Stimulated activated CD4-positive, alpha-beta T cell treated with anti-CD3 and anti-CD28 coated beads, TNF-alpha, amount 100 ng/mL, for 24 hours (primary cell): ENCODE measurements around the gene THAP6.
"Not testable (repeated sequence)": the region's sequence is repeated elsewhere in the genome, so short reads cannot be mapped to it uniquely, and the experiment has no call there.

Experiments
- DNase-seq, 3 experiments: peaks; one replicate each; pipeline ENCODE4 v3.0.0-alpha.2; 2020; ENCODE audit warnings: low read depth in 3 of 3

The THAP6 gene, protein sequence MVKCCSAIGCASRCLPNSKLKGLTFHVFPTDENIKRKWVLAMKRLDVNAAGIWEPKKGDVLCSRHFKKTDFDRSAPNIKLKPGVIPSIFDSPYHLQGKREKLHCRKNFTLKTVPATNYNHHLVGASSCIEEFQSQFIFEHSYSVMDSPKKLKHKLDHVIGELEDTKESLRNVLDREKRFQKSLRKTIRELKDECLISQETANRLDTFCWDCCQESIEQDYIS

DNA sequence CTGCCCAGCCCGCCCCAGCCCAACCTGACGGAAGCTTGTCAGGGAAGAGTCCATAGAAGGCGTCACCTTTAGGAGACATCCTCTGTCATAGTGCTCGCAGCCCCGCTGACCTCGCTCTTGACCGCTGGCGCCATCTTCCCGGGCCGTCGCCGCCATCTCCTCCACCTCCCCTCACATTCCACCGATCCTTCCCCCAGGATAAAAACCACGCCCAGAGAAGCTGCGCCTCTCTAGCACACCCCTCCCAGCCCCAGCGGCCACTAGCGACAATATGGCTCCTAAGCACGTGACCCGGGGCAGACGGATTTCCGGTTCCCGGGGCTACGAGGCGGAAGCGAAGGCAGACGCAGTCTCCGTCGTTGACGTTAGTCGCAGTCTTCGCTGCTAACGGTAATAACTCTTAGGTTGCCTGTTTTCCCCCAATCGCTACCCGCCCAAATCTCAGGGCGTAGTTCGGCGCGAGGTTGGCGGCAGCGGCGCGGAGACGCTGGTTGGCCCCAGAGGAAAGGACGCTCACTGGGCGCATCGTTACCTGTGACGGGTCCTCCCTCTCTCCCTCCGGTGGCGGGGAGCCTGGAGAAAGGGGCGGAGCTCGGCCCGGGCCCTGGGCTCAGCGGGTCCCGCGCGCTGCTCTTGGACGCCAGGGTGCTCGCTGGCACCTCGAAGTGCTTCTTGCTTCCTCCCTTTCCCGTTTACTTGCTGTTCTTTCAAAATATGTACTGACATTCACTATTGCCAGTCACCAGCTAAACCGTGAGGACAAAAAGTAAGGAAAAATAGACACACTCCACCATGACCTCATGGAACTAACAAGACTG lies at the start of gene THAP6, which contains the start of gene RCHY1:
Gene THAP6 (plus strand): TSS at position 343 of the 818 bp plus-strand sequence. CDS start 980 bp downstream, outside the sequence.
Gene RCHY1 (minus strand): TSS at position 273 of the 818 bp plus-strand sequence. CDS start 117 bp downstream, at position 156.
- DNase-seq, result peak; percentile 85 to 91 (median 90)

DNA sequence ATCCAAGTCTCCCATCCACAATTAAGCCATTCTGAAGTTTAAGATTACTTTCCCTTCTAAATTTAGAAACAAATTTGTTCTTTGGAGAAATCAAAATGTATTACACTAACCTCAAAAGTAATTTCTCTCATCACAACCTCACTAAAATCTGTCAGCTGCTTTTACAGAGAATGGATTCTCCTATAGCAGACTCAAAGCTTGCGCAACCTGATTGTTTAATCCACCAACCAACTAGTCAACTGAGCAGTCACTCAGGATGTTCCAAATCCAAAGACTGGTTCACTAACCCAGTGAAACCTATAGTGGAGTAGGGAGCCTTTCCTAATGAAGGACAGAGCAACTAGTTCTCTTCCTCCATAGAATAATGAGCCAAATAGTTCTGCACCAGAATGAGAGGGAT lies 44.4 kb upstream of the THAP6 start:
- DNase-seq, result no peak

DNA sequence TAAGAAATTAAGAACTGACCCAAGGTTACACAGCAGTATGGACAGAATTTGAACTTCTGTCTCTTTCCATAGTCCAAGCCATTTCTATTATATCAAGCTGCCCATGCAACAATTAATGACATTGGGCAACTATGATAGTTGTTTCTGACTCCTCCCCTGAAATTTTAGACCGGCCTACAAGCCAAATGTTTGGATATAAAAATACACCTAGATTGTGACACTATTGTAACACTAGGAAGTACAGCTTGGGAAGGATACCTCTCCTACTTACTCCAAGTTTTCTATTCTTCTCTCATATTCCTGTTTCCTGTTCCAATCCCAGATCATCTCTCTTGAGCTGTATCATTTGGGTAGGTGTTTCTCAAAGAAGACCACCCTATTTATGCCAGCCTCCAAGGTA lies 43.5 kb upstream of the THAP6 start:
- DNase-seq, result no peak

DNA sequence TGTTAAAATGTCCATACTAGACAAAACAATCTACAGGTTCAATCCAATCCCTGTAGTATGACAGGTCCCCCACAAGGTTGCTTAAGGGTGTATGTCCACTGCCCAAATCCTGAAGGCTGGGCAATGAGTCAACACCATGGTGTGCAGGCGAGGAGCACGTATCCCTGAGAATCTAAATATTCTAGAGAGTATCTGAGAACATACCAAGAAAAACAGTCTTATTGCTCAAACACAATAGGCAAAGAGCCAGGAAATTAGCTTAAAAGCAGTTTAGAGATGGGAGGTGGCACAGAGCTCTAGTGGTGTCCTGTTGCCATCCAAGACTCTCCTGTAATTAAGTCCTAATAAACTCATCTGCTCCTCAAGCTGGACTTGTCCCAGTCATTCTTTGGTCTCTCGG lies 37.1 kb upstream of the THAP6 start:
- no peak for DNase-seq

DNA sequence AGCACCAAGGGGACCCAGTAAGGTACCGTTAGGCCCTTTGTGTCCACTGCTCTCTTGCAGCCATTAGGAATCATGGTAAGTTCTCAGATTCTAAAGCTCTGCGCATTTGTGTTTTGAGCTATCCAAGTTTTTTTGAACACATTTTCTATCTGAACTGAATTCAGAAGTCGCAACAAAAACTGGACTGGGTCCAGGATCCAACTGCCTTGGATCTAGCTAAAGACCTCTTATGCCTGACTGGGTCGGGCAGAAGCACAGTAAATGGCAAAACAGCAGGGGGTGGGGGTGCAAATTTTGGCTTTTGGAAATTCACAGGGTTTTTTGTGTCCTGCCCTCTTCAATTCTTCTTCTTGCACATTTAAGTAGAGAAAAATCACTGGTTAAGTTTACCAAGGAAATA lies 30.1 kb upstream of the THAP6 start:
- DNase-seq, result no peak

DNA sequence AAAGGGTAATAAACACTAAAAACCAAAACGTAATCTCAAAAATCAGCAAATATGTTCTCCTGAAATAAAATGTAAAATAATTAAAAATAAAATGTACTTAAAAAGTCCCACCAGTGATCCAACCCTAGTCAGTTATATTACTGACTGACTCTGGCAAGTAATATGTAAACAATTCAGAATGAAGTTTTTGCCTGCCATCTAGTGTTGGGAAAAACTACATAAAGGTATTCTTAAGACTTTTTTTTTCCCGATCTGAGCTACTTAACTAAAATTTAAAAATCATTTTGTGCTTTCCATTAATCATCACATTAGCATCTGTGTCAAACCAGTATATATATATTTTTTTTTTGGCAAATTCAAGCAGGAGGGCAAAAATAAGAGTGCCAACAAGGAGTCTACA lies 24.1 kb upstream of the THAP6 start:
- no peak for DNase-seq

DNA sequence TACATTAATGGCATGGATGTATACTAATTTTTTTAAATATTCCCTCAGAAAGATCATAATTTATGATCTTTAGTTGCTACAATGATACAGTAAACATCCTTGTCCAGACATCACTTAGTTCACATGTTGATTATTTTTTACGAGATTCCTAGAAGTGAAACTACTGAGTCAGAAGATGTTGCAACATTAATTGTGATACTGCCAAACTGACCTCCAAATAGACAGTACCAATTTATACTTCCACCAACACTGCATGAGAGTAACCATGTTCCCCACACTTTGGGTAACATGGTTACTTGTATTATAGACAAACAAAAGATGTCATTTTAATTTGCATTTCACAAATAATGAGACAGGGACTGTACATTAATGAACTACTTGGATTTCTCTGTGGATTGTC lies 19.7 kb upstream of the THAP6 start:
- DNase-seq, result no peak

DNA sequence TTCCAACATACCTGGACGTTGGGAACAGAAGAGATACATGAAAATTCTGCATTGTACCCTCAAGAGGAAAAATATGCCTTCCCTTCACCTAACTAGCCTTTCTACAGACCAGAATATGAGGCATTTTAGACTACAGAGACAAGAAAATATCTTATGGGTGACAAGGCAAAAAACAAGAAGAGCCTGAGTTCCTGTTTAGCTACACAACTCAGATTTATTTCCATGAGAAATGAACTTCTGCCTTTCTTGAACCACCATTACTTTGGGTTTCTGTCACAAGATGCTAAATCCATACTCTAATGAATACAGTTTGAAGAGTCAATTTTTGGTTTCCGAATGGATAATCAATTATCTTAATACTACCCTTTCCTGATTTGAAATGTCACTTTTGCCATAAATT lies 18.8 kb upstream of the THAP6 start:
- DNase-seq, result no peak

DNA sequence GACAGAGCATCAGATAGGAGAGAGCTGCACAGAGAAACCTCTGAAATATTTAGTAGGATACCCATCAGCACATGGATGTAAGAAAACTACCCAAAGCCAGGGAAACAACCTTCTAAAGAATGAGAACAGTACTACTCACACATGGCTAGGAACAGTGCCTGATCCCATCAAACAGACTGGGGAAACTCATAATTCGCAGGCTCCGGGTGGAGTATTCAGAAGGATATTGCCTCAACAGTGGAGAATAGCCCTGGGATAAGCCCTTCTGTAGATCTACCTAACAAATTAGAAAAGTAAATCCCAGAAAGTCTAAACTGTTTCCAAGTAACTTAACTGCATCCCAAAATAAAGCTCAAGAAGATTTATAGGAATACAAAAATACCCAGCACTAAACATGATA lies 17.9 kb upstream of the THAP6 start:
- DNase-seq, result no peak

DNA sequence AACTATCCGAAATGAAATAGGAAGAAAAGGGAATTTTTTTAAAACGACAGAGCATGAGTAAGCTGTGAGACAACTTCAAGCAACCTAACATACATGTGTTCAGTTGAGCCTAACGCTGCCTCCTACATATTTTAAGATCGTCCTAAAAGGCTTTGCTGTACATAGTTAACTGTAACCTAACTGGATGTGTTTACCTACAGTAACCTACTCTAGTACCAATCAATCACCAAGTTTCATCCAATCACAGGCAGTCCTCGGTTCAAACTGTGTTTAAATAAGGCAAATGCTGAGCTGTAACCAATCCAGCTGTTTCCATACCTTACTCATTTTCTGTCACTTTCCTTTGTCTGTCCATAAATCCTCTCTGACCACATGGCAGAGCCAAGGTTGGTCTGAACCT lies 17.1 kb upstream of the THAP6 start:
- DNase-seq, result no peak

DNA sequence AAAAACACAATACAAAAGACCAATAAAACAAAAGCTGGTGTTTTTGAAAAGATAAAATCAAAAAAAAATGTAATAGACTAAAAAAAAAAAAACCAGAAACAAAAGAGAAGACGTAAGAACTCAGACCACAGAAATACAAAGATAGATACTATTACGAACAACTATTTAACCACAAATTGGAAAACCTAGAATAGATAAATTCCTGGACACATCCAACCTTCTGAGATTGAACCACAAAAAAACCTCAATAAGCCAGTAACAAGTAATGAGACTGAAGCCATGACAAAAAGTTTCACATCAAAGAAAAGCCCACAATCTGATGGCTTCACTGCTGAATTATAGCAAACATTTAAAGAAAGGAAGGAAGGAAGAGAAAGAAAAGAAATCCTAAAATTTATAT lies 16.2 kb upstream of the THAP6 start:
- DNase-seq, result no peak

DNA sequence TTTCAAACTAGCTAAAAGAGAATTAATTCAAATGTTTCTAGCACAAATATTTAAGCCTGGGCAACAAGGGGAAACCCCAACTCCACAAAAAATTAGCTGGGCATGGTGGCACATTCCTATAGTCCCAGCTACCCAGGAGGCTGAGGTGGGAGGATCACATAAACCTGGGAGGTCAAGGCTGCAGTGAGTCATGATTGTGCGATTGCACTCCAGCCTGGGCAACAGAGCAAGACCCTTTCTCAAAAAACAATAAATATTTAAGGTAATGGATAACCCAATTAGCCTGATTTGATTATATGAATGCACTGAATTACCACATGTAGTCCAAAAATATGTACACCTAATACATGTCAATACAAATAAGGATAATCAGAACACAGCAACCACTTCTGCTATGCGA lies 14.4 kb upstream of the THAP6 start:
- DNase-seq, result no peak

DNA sequence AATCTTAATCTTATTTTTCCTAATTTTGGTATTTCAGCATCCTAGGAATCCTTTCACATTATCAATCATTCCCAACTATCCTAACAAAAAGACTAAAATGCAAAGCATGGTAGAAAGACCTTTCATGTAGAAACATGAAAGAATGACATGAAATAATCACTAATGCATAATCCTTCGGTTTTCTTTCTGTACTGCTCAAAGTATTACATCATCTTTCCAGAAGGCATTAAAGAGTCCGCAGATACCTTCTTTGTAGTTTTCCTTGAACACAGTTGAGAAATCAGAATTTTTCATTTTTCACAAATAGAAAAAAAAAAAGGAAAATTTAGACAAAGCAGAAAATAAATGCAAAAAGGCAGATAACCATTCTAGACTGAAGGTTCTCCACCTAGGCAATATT lies 11.6 kb upstream of the THAP6 start:
- DNase-seq, result no peak

DNA sequence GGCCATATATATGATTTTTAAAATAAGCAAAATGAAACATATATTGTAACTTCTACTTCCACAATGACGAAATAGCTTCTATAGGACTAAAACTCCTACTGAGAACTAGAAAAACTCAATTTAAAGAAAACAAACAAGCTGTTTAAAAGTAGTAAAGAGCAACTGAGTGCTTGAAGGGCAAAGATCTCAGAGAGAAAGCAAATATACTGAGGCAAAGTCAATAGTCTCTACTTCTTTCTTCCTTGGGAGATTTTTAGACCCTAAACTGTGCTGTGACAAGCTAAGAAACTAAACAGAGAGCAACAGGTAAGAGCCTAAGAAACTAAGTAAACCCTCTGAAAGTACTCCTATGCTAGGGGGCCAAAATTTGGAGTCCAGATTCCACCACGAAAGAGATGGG lies 8.6 kb upstream of the THAP6 start:
- DNase-seq, result no peak

DNA sequence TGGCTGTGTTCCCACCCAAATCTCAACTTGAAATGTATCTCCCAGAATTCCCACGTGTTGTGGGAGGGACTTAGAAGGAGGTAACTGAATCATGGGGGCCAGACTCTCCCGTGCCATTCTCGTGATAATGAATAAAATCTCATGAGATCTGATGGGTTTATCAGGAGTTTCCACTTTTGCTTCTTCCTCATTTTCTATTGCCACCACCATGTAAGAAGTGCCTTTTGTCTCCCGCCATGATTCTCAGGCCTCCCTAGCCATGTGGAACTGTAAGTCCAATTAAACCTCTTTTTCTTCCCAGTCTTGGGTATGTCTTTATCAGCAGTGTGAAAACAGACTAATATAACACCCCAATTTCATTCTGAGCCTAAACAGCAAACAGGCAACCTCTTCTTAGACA lies 4.7 kb upstream of the THAP6 start:
- DNase-seq, result not testable (repeated sequence)

DNA sequence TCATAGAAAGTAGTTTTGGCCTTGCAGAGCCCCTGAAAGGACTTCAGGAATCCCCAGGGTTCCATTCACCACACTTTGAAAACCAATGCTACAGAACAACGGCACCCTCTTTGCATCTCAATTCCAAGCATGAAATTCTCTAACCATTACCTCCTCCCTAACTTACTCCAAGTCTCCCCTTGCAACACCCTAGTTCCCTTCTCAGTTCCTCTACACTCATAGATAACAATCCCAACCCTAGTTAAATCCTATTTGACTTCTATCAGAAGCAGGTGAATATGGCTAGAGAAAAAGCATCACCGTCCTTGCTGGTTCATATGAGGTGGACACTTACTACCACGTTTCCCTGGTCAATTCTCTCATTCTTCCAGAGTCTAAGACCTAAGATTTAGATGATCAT lies 2.4 kb upstream of the THAP6 start:
- no peak for DNase-seq

DNA sequence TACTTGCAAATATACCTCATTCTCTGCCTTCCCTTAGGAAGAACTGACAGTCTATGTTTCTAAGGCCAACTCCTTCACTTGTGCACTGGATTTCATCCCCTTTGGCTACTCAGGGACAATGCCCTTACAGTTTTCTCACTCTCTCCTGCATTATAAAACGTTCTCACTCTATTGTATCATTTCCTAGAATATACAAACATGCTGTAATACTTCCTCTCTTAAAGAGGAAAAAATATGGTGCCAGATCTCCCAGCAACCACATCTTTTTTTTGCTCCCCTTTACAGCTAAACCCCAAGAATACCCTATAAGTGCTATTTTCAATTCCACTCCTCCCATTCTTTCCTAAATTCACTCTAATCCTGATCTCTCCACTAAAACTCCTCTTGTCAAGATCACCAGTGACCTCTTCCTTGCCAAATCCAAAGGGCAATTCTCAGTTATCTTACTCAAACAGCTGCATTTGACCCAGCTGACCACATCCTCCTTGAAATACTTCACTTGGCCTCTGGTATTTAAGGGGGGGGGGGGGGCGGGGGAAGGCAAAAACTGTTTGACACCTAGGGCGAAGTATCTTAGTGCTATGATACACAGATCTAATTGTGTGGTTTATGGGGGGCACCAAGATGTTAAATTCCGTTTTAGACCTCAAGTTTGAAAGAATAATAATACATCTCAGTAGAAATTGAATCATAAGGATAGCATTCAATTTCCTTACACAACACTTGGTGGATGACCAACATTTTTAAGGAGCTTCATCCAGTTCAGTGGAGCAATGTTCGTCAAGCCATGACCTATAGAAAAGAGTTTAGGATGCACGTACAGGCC lies 1.7 kb upstream of the THAP6 start:
- no peak for DNase-seq

DNA sequence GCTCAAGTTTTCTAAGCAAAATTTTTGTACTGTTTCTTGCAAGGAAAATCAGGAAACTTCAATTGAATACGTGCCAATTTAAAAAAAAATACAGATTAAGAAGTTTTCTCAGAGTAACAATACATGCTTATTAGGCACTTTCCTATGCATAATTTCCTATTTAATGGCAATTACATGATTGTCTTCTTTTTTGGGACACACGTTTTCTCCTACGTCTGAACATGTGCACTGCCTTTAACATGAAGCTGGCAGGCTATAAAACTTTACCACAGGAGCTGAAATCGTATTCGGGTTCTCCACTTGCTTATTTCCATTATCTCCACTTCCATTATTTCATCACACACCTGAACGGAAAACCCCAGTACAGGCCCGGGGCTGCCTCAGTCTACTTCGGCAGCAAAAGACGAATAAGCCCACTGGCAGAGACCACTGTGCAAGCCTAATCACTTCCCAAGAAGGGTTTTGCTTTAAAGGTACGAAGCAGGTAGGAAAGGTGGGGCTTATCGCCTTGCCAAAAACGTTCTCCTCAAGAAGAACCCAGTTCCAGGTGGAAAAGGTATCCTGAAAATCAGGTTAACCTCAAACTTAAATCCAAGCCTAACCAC lies 645 bp upstream of the THAP6 start:
- no peak for DNase-seq

DNA sequence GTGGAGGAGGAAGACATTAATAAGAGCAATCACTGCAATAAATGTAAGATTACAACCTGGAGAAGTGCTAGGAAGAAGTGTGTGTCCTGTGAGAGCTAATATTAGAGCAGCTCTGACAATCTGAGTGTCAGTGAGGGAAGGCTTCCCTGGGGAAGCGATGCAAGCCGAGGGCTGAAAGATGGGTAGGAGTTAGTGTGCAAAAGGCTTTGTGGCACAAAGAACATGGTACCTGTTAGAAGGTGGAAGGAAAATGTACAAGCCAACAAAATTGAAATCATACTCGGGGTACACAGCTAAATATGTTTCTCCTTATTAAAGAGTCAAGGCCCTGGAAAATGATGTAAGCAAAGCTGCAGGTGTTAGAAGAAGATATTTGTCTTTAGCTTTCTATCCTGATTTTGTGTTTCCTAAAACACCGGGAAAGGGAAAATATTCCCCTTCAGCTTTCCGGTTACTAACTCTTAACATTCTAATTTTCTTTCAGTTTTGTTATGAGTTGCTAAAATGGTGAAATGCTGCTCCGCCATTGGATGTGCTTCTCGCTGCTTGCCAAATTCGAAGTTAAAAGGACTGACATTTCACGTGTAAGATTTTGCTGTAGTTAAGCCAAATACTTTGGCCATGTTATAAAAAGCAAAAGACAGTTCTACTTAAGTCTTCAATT lies 808 bp downstream of the THAP6 start:
- DNase-seq, result peak in 2 of 3 experiments; percentile 1 to 6

DNA sequence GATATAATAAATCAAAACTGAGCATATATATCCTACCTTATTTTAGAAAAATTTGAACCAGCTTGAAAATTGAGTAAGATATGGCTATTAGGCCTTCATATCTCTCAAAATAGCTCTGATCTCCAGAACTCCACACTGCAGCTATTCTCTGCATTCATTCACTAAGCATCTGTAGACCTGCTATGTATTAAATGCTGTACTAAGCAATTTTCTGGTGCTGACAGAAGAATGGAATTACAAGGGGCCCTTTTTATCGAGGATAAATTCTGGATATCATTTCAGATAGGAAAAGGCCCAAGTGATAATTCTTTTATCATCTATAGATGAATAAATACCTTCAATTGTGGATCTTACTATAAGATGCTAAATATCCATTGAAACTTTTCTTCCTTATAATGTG lies 1.9 kb downstream of the THAP6 start:
- no peak for DNase-seq

DNA sequence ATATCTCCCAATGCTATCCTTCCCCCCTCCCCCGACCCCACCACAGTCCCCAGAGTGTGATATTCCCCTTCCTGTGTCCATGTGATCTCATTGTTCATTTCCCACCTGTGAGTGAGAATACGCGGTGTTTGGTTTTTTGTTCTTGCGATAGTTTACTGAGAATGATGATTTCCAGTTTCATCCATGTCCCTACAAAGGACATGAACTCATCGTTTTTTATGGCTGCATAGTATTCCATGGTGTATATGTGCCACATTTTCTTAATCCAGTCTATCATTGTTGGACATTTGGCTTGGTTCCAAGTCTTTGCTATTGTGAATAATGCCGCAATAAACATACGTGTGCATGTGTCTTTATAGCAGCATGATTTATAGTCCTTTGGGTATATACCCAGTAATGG lies 5.2 kb downstream of the THAP6 start:
- not testable (repeated sequence) for DNase-seq

DNA sequence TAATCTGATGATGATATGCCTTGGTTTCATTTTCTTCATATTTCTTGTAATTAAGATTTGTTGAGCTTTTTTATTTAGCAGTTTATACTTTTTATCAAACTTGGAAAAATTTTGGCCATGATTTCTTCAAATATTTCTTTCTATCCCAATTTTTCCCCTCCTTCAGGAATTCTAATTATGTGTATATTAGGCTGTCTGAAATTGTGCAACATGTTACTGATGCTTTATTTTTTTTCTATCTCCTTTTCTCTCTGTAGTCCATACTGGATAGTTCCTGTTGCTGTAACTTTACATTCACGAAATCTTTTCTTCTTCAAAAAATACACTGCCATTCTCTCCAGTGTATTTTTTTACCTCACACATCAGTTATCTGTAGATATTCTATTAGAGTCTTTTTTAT lies 10.8 kb downstream of the THAP6 start:
- no peak for DNase-seq
